GM21786 (cell line): ENCODE measurements around the gene TGFBR3L.
"Not testable (repeated sequence)": the region's sequence is repeated elsewhere in the genome, so short reads cannot be mapped to it uniquely, and the experiment has no call there.

ENCODE experiments used
- ATAC-seq: cut with Tn5 transposase; IDR thresholded peaks from one replicate; pipeline ENCODE4 v1.9.1; 2021; ENCODE audit not compliant: unreplicated experiment

Gene TGFBR3L

GRCh38 chr19:7916103-7916954, 1.7 kb downstream of the TGFBR3L start:
- no peak for ATAC-seq

DNA sequence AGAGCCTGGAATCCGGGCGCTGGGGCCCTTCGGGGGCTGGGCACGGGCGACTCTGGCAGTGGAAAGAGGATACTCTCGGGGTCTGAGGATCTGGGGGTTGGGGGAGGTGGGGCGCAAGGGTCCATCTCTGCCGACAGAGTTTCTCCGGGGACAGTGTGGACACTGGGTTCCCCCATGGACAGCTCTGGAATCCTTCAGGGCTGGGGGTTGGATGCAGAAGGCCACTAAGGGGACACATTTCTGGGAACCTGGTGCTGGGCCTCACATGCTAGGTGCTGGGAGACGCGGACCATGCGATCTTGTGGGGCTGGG, 2.3 kb downstream of the TGFBR3L start:
- ATAC-seq = no peak

DNA sequence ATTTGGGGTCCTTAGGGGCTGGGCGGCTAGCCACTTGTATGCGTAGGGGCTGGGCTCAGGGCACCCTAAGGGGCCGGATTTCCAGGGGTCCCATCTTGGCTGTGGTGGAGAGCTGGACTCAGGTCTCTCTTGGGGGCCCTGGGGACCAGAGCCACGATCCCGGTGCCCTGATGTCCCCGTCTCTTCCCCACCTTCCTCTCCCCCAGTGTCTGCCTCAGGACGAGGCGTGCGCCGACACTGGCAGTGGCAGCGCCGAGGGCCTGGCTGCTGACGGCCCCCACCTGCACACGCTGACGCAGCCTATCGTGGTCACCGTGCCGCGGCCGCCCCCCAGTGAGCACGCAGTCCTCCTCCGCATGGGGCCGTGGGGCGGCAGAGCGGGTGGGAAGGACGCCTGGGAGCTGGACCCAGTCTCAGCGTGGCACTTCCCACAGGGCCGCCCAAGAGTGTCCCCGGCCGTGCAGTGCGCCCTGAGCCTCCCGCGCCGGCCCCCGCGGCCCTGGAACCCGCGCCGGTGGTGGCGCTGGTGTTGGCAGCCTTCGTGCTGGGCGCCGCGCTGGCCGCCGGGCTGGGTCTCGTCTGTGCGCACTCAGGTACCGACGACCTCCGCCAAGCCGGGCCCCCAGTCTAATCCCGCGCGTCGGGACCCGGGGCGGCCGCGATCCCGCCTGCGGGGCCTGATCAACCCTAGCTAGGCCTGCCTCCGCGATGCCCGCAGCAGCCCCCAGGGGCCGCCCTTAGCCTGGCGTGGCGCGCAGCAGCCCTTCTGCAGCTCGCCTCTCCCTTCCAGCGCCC, 2.8 kb downstream of the TGFBR3L start:
- no peak for ATAC-seq

GRCh38 chr19:7918062-7918614, 3.5 kb downstream of the TGFBR3L start:
- not testable (repeated sequence) for ATAC-seq

DNA sequence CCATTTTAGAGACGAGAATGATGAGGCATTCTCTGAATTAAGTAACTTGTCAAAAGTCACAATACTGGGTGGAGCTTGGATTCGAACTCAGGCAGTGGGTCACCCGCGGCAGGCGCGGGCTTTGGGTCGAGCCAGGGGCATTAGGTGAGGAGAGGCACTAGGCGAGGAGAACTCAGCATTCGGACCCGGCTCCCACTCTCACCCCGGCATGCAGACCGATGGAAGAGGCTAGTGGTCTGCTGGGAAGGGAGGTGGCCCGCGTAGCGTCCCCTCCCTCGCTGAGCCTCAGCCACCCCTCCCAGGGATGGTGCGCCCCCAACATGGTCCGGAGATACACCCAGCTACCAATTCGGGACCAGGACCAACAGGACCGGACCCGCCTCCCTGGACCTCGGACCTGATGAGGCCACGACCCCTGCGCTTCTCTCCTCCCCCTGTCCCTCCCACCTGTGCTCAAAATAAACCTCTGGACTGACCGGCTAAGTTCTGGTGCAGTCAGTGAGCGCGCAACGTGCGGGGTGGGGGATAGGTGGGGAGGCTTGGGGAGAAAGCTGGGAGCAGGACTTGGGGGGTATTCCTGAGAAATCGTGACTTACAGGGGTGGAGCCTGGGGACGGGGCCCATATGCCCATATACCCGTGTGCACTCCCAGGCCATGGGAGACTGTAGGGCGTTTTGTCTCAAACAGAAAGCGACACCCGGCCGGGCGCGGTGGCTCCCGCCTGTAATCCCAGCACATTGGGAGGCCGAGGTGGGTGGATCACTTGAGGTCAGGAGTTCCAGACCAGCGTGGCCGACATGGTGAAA, 4.2 kb downstream of the TGFBR3L start:
- ATAC-seq = no peak

DNA sequence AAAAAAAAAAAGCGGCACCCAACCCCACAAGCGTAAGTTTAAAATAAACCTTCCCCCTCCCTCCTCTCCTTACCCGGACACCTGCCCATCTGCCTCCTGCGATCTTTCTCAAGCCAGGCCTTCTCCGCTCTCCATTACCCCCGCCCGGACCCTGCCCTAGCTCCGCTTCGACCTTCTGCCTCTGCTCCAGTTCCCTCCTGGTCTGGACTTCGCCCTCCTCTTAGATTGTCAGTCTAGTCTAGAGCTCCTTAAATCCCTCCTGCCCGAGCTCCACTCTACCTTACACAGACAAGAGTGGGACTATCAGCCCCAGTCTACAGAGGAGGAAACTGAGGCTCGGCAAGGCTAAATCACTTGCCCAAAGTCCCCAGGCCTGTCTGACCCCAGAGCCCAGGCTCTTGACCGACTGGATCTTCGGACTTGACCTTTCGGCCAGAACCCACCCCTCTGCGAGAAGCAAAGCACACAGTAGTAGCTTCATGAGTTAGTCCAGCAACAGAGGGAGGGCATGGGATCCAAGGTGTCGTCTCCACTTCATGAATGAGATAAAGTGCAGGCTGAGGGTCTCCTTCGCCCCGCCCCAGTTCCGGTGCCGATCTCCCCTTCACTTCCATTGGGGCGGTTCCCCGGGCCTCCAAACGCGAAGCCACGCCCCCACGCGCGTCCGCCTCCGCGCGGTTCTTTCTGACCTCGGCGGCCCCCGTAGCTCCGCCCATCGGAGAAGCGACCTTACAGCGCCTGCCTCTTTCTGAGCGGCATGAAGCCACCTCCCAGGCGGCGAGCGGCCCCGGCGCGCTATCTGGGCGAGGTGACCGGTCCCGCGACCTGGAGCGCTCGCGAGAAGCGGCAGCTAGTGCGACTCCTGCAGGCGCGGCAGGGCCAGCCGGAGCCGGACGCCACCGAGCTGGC, 5.2 kb downstream of the TGFBR3L start, which contains the start of gene SNAPC2:
Gene SNAPC2 (plus strand): TSS at position 729 of the 909 bp plus-strand sequence. CDS start 29 bp downstream, at position 758.
- ATAC-seq = no peak

DNA sequence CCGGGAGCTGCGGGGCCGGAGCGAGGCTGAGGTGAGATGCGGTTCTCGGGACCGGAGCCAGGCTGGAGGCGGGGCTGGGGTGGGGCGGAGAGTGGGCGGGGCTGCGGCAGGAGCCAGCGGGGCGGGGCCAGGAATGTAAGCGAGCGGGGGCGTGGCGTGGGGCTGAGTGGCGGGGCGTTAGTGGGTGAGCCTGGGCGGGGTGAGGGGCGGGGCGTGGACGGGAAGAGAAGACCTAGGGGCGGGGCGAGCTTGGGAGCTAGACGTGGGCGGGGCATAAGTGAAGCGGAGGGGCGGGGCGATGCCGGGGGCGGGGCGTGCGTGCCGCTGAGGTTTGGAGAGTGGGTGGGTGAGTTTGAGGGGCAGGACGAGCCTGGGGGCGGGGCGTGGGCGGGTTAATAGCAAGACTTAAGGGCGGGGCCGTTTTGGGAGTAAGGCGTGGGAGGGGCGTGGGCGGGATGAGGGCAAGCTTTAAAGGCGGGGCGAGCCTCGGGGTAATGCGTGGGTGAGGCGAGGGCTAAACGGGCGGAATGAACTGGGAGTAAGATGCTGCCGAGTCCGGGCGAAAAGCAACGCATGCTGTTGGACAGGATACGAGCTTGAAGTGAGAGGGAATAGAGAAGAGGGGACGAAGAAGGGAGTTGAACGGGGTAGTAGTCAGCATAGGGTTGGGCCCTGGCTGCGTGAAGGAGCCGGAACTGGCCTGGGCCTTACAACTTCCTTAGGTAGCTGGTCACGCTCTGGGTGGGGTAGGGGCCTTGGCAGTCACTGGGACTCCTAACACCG, 6.1 kb downstream of the TGFBR3L start:
- ATAC-seq = no peak

- no peak for ATAC-seq
Measured at GRCh38 chr19:7921302-7921966, 6.8 kb downstream of the TGFBR3L start.

GRCh38 chr19:7921967-7922835, 7.6 kb downstream of the TGFBR3L start:
- no peak for ATAC-seq

DNA sequence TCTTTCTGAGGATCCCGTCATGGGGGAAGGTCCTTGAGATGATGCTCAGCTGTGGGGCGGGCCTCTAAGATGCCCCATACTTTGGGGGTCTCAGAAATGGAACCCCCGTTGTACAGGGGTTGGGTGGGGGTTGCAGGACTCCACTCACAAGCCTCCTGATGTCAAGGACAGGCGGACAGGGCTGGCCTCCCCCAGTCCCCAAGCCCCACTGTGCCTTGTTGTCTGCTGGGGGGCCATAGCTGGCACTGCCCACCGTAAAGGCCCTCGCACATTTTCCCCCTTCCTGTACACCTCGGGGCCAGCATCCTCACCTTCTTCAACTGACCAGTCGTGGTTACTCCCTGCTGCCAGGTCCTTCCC, 8.2 kb downstream of the TGFBR3L start:
- ATAC-seq = no peak

DNA sequence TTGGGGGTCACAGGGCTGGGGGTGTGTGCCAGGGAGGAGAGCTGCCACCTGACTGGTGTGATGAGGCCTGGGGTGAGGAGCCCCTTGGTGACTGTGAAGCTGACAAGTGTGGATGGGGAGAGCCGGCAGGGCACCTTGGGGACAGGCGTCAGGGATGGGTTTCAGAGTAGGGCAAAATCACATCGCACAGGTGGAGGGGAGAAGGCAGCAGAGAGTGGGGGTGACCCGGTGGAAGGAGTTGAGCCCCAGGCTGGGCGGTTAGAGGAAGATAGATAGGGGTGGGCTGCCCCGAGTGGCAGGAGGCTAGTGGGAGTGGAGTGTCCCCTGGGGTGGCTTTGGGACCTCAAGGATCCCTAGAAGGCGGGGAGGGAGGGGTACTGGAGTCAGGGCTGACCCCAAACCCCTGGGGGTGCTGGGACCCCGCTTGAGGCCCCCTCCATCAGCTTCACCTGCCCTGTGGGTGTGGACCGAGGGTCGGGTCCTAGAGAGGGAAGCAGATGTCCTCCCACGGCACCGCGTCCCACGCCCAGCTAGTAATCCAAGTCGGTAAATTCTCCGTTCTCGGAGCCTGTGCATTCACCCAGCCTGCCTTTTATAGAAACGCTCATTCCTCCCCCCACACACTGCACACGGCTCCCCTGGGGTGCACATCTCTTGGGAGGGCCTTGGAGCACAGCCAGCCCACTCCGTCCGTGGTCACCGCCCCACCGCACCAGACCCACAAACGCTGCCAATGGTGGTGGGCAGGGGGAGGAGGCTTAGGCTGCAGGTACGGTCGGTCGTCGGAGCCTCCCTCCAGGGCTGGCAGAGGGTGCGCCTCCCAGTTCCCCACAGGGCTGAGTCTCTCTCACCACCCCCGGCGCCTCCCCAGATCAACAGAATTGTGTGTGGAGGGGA, 8.9 kb downstream of the TGFBR3L start:
- no peak for ATAC-seq

DNA sequence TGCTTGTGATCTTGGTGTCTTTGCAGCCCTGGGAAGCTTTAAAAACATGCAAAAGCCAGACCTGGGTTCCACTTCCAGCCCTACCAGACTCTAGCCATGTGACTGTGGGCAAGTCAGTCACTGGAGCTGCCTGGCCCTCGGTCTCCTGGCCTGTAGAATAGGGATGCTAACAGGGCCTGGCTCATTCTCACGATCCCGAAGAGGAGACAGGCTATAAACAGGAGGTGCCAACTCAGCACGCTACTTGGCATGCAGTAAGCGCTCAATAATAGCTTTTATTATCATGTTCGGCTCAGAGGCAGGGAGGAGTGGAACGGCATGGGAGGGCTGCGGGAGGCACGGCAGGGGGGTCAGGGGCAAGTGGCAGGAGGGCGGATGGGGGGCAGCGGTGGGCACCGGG, 9.6 kb downstream of the TGFBR3L start:
- no peak for ATAC-seq

DNA sequence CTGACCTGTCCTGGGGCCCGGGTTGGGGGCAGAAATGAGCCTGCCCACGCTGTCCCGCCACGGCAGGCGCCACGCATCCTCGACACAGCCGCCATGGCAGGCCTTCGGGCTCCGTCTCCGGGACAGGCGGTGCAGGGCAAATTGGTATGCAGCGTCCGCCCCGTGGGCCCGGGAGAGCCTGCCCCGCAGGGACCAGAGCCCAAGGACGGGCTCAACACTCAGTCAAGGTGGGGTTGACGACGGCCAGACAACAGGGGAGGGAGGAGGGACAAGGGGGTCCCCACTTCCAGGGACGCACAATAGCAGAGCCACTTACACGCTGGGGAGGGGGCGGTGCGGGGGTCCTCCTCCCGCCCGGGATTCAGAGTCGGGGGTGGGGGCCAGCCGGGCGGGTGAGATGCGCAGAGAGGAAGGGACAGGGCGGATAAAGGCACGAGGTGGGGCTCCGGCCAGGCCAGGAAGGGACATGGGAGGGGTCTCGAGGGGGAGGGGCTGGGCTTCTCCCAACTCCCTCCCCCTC, 10.1 kb downstream of the TGFBR3L start:
- ATAC-seq = no peak

DNA sequence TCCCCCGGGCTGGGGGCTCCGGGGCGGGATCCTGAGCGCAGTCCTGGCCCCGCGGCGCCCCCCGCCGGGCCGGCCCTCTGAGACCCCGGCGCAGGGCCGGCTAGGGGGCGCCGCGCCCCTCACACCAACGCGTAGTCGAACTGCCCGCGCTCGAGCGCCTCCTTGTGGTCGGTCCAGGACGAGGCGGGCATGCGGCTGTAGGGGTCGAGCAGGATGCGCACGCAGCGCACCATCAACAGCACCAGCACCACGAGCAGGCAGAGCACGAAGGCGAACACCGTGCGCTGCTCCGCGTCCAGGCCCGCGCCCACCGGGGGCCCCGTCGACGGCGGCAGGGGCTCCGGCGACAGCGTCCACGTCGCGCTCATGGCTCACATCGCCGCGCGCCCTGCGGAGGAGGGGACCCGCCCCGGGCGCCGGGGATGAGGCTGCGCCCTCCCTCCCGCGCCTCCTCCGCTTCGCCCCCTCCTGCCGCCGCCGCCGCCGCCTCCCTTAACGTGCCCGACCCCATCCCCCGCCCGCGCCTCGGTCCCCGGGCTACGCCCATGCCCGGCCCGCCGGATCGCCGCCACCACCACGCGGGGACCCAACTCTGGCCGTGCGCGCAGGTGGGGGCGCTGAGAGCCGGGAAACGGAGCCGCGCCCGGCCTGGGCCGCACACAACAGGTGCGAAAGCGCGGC, 10.7 kb downstream of the TGFBR3L start:
- ATAC-seq = no peak

GRCh38 chr19:7926021-7926726, 11.5 kb downstream of the TGFBR3L start, which contains the start of gene CTXN1:
CTXN1 (minus strand) TSS chr19:7926135; CDS start chr19:7925538, 597 bp downstream.
- no peak for ATAC-seq
